ENCODE data around the gene CHI3L1.

DNA sequence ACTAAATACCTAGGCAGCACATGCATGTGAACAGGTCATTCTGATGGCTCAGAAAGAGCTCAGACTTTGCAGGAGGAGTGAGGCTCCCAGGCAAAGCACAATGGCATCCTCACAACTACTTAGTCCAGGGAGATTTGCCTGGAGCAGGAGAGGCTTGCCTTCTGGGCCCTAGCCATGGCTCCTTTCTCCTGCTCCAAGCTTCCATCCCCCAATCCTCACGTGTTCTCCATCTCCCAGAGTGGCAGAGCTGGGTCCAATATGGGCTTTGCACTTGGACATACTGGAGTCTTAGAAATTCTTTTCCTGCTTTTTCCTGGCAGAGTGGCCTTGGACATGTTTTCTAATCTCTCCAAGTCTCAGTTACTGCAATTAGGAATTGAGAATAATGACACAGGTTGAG lies 26.7 kb downstream of the CHI3L1 start:
- TF ChIP-seq CTCF (IDR thresholded peaks at IDR 0.05) (no peak), POLR2A (IDR thresholded peaks at IDR 0.05) (no peak)
